ENCODE measurements around the gene SASH1. TPM values are rescaled to one million over a fixed set of nuclear protein-coding genes. Genes with fewer than 3 reads are reported as not detected.

Gene SASH1
- total RNA-seq, 1 experiment from 2014 or later: 6.6 TPM

GRCh38 chr6:148345176-148345575 lies 2.5 kb downstream of the SASH1 start:
- DNase-seq (ENCODE audit: low read depth, low spot score): no peak

DNA sequence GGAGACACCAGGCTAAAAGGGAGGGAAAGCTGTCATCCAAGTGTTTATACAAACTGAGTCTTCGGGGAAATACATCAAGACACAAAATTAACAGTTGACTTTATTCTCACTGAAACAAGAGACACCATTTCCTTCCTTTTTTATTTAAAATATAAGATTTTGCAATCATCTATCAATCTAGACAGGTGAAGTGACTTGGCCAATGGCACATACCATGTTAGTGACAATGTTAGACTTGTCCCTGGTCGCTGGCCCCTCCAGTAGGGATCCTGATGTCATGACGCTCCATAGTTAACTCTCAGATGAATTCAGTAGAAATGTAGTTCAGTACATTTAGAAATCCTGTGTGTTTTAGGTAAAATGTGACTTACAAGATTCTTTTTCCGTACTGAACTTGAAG lies 2.9 kb downstream of the SASH1 start:
- Histone ChIP-seq H3K4me3 (ENCODE audit: low read depth in 2 of 2, low read length in 2 of 2) (no peak overlapping the region), H3K9me3 (ENCODE audit: control insufficient read depth, insufficient read depth, low read depth, low read length) (no peaks in the 10 kb centered on the region), H3K27ac (ENCODE audit: low read length) (no peak overlapping the region), H3K27me3 (ENCODE audit: control insufficient read depth, insufficient read depth, low read length) (no peaks in the 10 kb centered on the region), H3K4me1 (ENCODE audit: control insufficient read depth, insufficient read depth, low read length) (peaks cover 10% of the 10 kb centered on the region), H3K36me3 (ENCODE audit: control insufficient read depth, insufficient read depth, low read length) (no peaks in the 10 kb centered on the region)
- intact Hi-C loops (cut with micrococcal nuclease; ENCODE audit: unreplicated experiment): no loop called here
- DNase-seq (ENCODE audit: low read depth, low spot score) (no peak), ATAC-seq (no peak)
- TF ChIP-seq, protein P1, sequence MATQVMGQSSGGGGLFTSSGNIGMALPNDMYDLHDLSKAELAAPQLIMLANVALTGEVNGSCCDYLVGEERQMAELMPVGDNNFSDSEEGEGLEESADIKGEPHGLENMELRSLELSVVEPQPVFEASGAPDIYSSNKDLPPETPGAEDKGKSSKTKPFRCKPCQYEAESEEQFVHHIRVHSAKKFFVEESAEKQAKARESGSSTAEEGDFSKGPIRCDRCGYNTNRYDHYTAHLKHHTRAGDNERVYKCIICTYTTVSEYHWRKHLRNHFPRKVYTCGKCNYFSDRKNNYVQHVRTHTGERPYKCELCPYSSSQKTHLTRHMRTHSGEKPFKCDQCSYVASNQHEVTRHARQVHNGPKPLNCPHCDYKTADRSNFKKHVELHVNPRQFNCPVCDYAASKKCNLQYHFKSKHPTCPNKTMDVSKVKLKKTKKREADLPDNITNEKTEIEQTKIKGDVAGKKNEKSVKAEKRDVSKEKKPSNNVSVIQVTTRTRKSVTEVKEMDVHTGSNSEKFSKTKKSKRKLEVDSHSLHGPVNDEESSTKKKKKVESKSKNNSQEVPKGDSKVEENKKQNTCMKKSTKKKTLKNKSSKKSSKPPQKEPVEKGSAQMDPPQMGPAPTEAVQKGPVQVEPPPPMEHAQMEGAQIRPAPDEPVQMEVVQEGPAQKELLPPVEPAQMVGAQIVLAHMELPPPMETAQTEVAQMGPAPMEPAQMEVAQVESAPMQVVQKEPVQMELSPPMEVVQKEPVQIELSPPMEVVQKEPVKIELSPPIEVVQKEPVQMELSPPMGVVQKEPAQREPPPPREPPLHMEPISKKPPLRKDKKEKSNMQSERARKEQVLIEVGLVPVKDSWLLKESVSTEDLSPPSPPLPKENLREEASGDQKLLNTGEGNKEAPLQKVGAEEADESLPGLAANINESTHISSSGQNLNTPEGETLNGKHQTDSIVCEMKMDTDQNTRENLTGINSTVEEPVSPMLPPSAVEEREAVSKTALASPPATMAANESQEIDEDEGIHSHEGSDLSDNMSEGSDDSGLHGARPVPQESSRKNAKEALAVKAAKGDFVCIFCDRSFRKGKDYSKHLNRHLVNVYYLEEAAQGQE (IDR thresholded peaks at IDR 0.05; ENCODE audit: insufficient read depth in 1 of 2, low read depth in 2 of 2, low read length in 1 of 2): no peak
- TF ChIP-seq TCF7L2 (IDR thresholded peaks at IDR 0.05; ENCODE audit: low read depth, low read length) (no peak), CTCF (IDR thresholded peaks at IDR 0.05) (no peak), POLR2AphosphoS5 (IDR thresholded peaks at IDR 0.05; ENCODE audit: low read depth, low read length) (no peak), SIN3A (IDR thresholded peaks at IDR 0.05; ENCODE audit: borderline replicate concordance, insufficient read depth, low read depth, low read length) (no peak)
- POLR2A ChIA-PET: no interaction called here
- no TSS peak for BruUV-seq (replicated peaks)
- CTCF ChIA-PET: no interaction called here
- in situ Hi-C loops (cut with HindIII; ENCODE audit: low pct_unique_long_range_greater_than_20kb, low sequenced_read_pairs): no loop called here

More at GRCh38 chr6:148345176-148345575, 2.5 kb downstream of the SASH1 start:
- BruUV-seq (replicated peaks): no TSS peak
- Histone ChIP-seq H3K9me3 (ENCODE audit: control insufficient read depth, insufficient read depth, low read depth, low read length) (no peaks in the 10 kb centered on the region), H3K4me1 (ENCODE audit: control insufficient read depth, insufficient read depth, low read length) (peaks cover 10% of the 10 kb centered on the region), H3K36me3 (ENCODE audit: control insufficient read depth, insufficient read depth, low read length) (no peaks in the 10 kb centered on the region), H3K4me3 (ENCODE audit: low read depth in 2 of 2, low read length in 2 of 2) (no peak overlapping the region), H3K27ac (ENCODE audit: low read length) (no peak overlapping the region), H3K27me3 (ENCODE audit: control insufficient read depth, insufficient read depth, low read length) (no peaks in the 10 kb centered on the region)
- ChIA-PET POLR2A (no interaction called here), CTCF (interaction anchor here (0.7 kb wide), 1 partner anchor 119 kb away, joined by 4 read pairs; no protein-coding TSS in a partner anchor)
- no peak for TF ChIP-seq SIN3A (IDR thresholded peaks at IDR 0.05; ENCODE audit: borderline replicate concordance, insufficient read depth, low read depth, low read length)
- TF ChIP-seq POLR2AphosphoS5 (IDR thresholded peaks at IDR 0.05; ENCODE audit: low read depth, low read length): no peak
- TF ChIP-seq, protein P1 (IDR thresholded peaks at IDR 0.05; ENCODE audit: insufficient read depth in 1 of 2, low read depth in 2 of 2, low read length in 1 of 2): no peak
- no peak for TF ChIP-seq TCF7L2 (IDR thresholded peaks at IDR 0.05; ENCODE audit: low read depth, low read length)
- no peak for TF ChIP-seq CTCF (IDR thresholded peaks at IDR 0.05)
- in situ Hi-C loops (cut with HindIII; ENCODE audit: low pct_unique_long_range_greater_than_20kb, low sequenced_read_pairs): no loop called here
- no peak for ATAC-seq
- intact Hi-C loops (cut with micrococcal nuclease; ENCODE audit: unreplicated experiment): no loop called here
